HepG2 (cell line): ENCODE results near the gene C16orf86. TPM values are rescaled to one million over a fixed set of nuclear protein-coding genes. Genes with fewer than 3 reads are reported as not detected.
A peak's percentile ranks its signal among the peaks of the same experiment; 100 is the strongest.

ENCODE experiments used
- BCLAF1 ChIP-seq: fragments of 450-650 bp; IDR thresholded peaks from 2 replicates; pipeline ENCODE4 v1.6.1; 2017; ENCODE audit warnings: mild to moderate bottlenecking
- E2F1 ChIP-seq: sonication (generic); formaldehyde crosslinking; IDR thresholded peaks from 2 replicates; pipeline ENCODE4 v1.5.0; 2020; ENCODE audit warnings: missing genetic modification reagents
- EED ChIP-seq: sonication (generic); formaldehyde crosslinking; IDR thresholded peaks from 2 replicates; pipeline ENCODE4 v1.5.0; 2020; ENCODE audit warnings: mild to moderate bottlenecking, missing genetic modification reagents
- ETS1 ChIP-seq: sonication (generic); formaldehyde crosslinking; IDR thresholded peaks from 2 replicates; pipeline ENCODE4 v1.4.0; 2020; ENCODE audit warnings: missing genetic modification reagents
- HDAC1 ChIP-seq: sonication (generic); formaldehyde crosslinking; IDR thresholded peaks from 2 replicates; pipeline ENCODE4 v1.5.1; 2020; ENCODE audit warnings: mild to moderate bottlenecking, missing genetic modification reagents
- HNF4A ChIP-seq: sonication (generic); formaldehyde crosslinking; IDR thresholded peaks from 2 replicates; pipeline ENCODE4 v1.4.0; 2020; ENCODE audit warnings: missing genetic modification reagents
- HNRNPLL ChIP-seq: fragments of 200-400 bp; formaldehyde crosslinking; IDR thresholded peaks from 2 replicates; pipeline ENCODE4 v1.6.1; 2017; ENCODE audit warnings: mild to moderate bottlenecking, low read depth, low read length; ENCODE audit not compliant: poor library complexity, severe bottlenecking
- HOXA5 ChIP-seq: sonication (generic); formaldehyde crosslinking; IDR thresholded peaks from 2 replicates; pipeline ENCODE4 v1.4.0; 2020; ENCODE audit warnings: missing genetic modification reagents
- MEF2D ChIP-seq: sonication (generic); formaldehyde crosslinking; IDR thresholded peaks from 2 replicates; pipeline ENCODE4 v1.5.1; 2020; ENCODE audit warnings: mild to moderate bottlenecking, missing genetic modification reagents
- NR2C2 ChIP-seq: sonication (generic); formaldehyde crosslinking; IDR thresholded peaks from 2 replicates; pipeline ENCODE4 v1.4.0; 2020; ENCODE audit warnings: missing genetic modification reagents, mild to moderate bottlenecking, moderate library complexity, borderline replicate concordance
- PITX1 ChIP-seq: sonication (generic); formaldehyde crosslinking; IDR thresholded peaks from 2 replicates; pipeline ENCODE4 v1.5.1; 2020; ENCODE audit warnings: mild to moderate bottlenecking, missing genetic modification reagents
- POLR2AphosphoS5 ChIP-seq: IDR thresholded peaks from 2 replicates; pipeline ENCODE4 v1.6.1; 2012; ENCODE audit warnings: low read depth, low read length
- REPIN1 ChIP-seq: sonication (generic); formaldehyde crosslinking; IDR thresholded peaks from 2 replicates; pipeline ENCODE4 v1.8.0; 2022; ENCODE audit warnings: missing genetic modification reagents, low read depth, mild to moderate bottlenecking, borderline replicate concordance
- RFXAP ChIP-seq: sonication (generic); formaldehyde crosslinking; IDR thresholded peaks from 2 replicates; pipeline ENCODE4 v1.4.0; 2020; ENCODE audit warnings: missing genetic modification reagents, borderline replicate concordance
- ZNF124 ChIP-seq: sonication (generic); formaldehyde crosslinking; IDR thresholded peaks from 2 replicates; pipeline ENCODE4 v1.4.0; 2020; ENCODE audit warnings: missing genetic modification reagents
- ZNF143 ChIP-seq: sonication (generic); formaldehyde crosslinking; IDR thresholded peaks from 2 replicates; pipeline ENCODE4 v1.4.0; 2020; ENCODE audit warnings: missing genetic modification reagents
- ZNF180 ChIP-seq: sonication (generic); formaldehyde crosslinking; IDR thresholded peaks from 2 replicates; pipeline ENCODE4 v1.4.0; 2020; ENCODE audit warnings: low read depth, missing genetic modification reagents, borderline replicate concordance
- ZNF224 ChIP-seq: sonication (generic); formaldehyde crosslinking; IDR thresholded peaks from 2 replicates; pipeline ENCODE4 v1.5.0; 2020; ENCODE audit warnings: mild to moderate bottlenecking, missing genetic modification reagents
- ZNF34 ChIP-seq: sonication (generic); formaldehyde crosslinking; IDR thresholded peaks from 2 replicates; pipeline ENCODE4 v1.4.0; 2020; ENCODE audit warnings: mild to moderate bottlenecking, missing genetic modification reagents, borderline replicate concordance
- ZNF703 ChIP-seq: sonication (generic); formaldehyde crosslinking; IDR thresholded peaks from 2 replicates; pipeline ENCODE4 v1.5.1; 2020; ENCODE audit warnings: missing genetic modification reagents, mild to moderate bottlenecking, moderate library complexity, borderline replicate concordance
- ZXDC ChIP-seq: sonication (generic); formaldehyde crosslinking; IDR thresholded peaks from 2 replicates; pipeline ENCODE4 v1.5.0; 2020; ENCODE audit warnings: mild to moderate bottlenecking, missing genetic modification reagents
- polyA plus RNA-seq, 8 experiments: library from polyadenylated mRNA; depleted of rRNA in 3 of 8; stranded (reverse) in 7 of 8; unstranded in 1 of 8; fragments of >200 nt; fragmentation: Illumina TruSeq in 4 of 8; extraction: Trizol in 4 of 8; gene quantifications; 2 replicates each; pipeline versions ENCODE4 v1.2.1 to v1.2.3, GENCODE V29; 2011 to 2016; ENCODE audit warnings: low read depth in 4 of 8, missing spikeins in 1 of 8, mixed read lengths in 1 of 8; ENCODE audit not compliant: insufficient read depth in 1 of 8
- total RNA-seq, 5 experiments: library from RNA; depleted of rRNA; stranded (reverse); fragments of >200 nt; fragmentation: Illumina TruSeq; extraction: Trizol; gene quantifications; 2 replicates each; pipeline ENCODE4 v1.2.3, GENCODE V29; 2016; ENCODE audit warnings: low read depth in 1 of 5

C16orf86 gene
- total and polyA plus RNA-seq, 2 of the 13 experiments (the other 11 are each of a cell fraction or from before 2014, with no cell fraction given): 1.5 to 3.1 TPM

GRCh38 chr16:67659675-67660563 is 6.7 kb upstream of the C16orf86 start, which contains the start of gene ACD (continued):
- TF ChIP-seq POLR2AphosphoS5: peak; percentile 87
- no peak for TF ChIP-seq ZNF124 (CRISPR knock-in tag)
- no peak for TF ChIP-seq ZNF180 (CRISPR knock-in tag)
- no peak; the same call in 1 of the 2 replicates for TF ChIP-seq ZNF224 (CRISPR knock-in tag)
- no peak; the same call in 1 of the 2 replicates for TF ChIP-seq ZNF143
- peak; percentile 73 for TF ChIP-seq NR2C2 (CRISPR knock-in tag)
- no peak for TF ChIP-seq ETS1
- peak; percentile 79 for TF ChIP-seq HNF4A (CRISPR knock-in tag)
- TF ChIP-seq HDAC1 (CRISPR knock-in tag): peak; percentile 64
- TF ChIP-seq RFXAP: no peak; the same call in 1 of the 2 replicates
- TF ChIP-seq HOXA5: peak; percentile 52
- TF ChIP-seq ZNF703: no peak
- TF ChIP-seq EED (CRISPR knock-in tag): peak; percentile 71
- TF ChIP-seq ZXDC (CRISPR knock-in tag): 0 out of 2 replicates have a peak, but pooled peaks have one; percentile 40
- peak; percentile 72 for TF ChIP-seq HNRNPLL
- TF ChIP-seq BCLAF1: no peak
- no peak for TF ChIP-seq E2F1 (CRISPR knock-in tag)
- peak; percentile 56 for TF ChIP-seq PITX1
- TF ChIP-seq ZNF34 (CRISPR knock-in tag): peak; percentile 85; the same call in 1 of the 2 replicates
- peak; percentile 28; the same call in 1 of the 2 replicates for TF ChIP-seq MEF2D
- peak; percentile 67; the same call in 1 of the 2 replicates for TF ChIP-seq REPIN1 (CRISPR knock-in tag)
